ENCODE results near the gene FGF6.

FGF6 gene

DNA sequence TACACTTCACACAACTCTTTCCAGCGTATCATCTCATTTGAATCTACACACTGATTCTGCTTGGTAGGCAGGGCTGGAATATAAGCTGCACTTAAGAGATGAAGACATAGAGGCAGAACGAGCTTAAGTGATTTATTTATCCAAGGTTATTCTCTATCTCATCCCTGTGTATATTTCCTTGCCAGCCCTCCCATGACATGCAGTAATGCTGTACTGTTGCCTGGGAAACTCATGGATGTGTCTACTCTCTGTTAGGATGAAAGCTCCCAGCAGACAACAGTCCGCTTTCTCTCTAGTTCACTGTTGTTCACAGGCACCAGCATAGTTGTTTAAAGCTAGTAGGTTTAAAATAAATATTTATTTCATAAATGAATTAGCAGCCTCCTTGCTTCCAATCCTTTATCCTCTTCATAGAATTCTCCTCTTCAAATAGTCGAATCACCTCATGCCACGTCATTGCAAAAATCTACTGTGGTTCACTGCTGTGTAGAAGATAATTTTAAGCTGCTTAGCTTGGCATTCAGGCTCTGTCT, 25.4 kb downstream of the FGF6 start:
- Histone ChIP-seq H4K20me1 (ENCODE audit: insufficient read depth, low read length) (no peaks in the 10 kb centered on the region), H3K79me2 (ENCODE audit: insufficient read depth, low read length) (no peaks in the 10 kb centered on the region), H3K4me3 (ENCODE audit: low read depth in 1 of 2, low read length in 2 of 2) (no peak overlapping the region), H3K9me3 (ENCODE audit: insufficient read depth, low read length, severe bottlenecking) (no peaks in the 10 kb centered on the region), H3K36me3 (ENCODE audit: insufficient read depth, low read length) (no peaks in the 10 kb centered on the region), H3K27ac (ENCODE audit: low read length) (no peak overlapping the region), H2AFZ (ENCODE audit: low read depth, low read length) (no peak overlapping the region), H3K4me2 (ENCODE audit: insufficient read depth, low read length) (no peak overlapping the region), H3K4me1 (ENCODE audit: insufficient read depth, low read length) (peaks cover 10% of the 10 kb centered on the region), H3K27me3 (ENCODE audit: insufficient read depth, low read length, poor library complexity) (no peaks in the 10 kb centered on the region), H3K9ac (ENCODE audit: low read depth, low read length) (no peak overlapping the region)
- DNase-seq (no peak), ATAC-seq (ENCODE audit: insufficient read depth, low read depth) (no peak)
- TF ChIP-seq, protein P1, sequence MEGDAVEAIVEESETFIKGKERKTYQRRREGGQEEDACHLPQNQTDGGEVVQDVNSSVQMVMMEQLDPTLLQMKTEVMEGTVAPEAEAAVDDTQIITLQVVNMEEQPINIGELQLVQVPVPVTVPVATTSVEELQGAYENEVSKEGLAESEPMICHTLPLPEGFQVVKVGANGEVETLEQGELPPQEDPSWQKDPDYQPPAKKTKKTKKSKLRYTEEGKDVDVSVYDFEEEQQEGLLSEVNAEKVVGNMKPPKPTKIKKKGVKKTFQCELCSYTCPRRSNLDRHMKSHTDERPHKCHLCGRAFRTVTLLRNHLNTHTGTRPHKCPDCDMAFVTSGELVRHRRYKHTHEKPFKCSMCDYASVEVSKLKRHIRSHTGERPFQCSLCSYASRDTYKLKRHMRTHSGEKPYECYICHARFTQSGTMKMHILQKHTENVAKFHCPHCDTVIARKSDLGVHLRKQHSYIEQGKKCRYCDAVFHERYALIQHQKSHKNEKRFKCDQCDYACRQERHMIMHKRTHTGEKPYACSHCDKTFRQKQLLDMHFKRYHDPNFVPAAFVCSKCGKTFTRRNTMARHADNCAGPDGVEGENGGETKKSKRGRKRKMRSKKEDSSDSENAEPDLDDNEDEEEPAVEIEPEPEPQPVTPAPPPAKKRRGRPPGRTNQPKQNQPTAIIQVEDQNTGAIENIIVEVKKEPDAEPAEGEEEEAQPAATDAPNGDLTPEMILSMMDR (IDR thresholded peaks at IDR 0.05; ENCODE audit: borderline replicate concordance, extremely low read depth, low read length, poor library complexity, severe bottlenecking) = no peak
- no peak for TF ChIP-seq EZH2 (IDR thresholded peaks at IDR 0.05; ENCODE audit: borderline replicate concordance, low read depth, low read length, severe bottlenecking)

DNA sequence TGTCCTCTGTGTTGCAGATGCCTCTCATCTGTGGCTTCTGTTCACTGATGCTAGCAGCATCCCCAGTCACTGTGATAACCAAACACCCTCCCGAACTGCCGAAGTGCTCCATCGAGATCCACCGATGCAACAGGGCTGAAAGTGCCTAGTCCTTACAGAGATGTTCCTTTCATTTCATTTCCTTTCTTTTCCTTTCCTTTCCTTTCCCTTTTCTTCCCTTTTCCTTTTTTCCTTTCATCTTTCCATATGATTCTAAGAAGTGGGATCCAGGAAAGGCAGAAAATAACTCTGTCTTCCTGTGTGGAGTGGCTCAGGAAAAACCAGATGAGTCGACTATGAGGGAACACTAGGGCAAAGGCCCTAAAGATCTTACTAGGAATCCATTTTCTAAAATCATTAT, 26.7 kb downstream of the FGF6 start:
- ATAC-seq (ENCODE audit: insufficient read depth, low read depth) = no peak
- H3K4me2 ChIP-seq (ENCODE audit: insufficient read depth, low read length) = no peak overlapping the region
- no peaks in the 10 kb centered on the region for H3K9me3 ChIP-seq (ENCODE audit: insufficient read depth, low read length, severe bottlenecking)
- no peak overlapping the region for H3K4me3 ChIP-seq (ENCODE audit: low read depth in 1 of 2, low read length in 2 of 2)
- H3K9ac ChIP-seq (ENCODE audit: low read depth, low read length) = no peak overlapping the region
- H3K36me3 ChIP-seq (ENCODE audit: insufficient read depth, low read length) = no peaks in the 10 kb centered on the region
- no peak for DNase-seq
- TF ChIP-seq, protein P1 (IDR thresholded peaks at IDR 0.05; ENCODE audit: borderline replicate concordance, extremely low read depth, low read length, poor library complexity, severe bottlenecking) = no peak
- no peak for TF ChIP-seq EZH2 (IDR thresholded peaks at IDR 0.05; ENCODE audit: borderline replicate concordance, low read depth, low read length, severe bottlenecking)
- no peak overlapping the region for H3K27ac ChIP-seq (ENCODE audit: low read length)
- H3K4me1 ChIP-seq (ENCODE audit: insufficient read depth, low read length) = peaks cover 23% of the 10 kb centered on the region
- no peaks in the 10 kb centered on the region for H3K79me2 ChIP-seq (ENCODE audit: insufficient read depth, low read length)
- H2AFZ ChIP-seq (ENCODE audit: low read depth, low read length) = no peak overlapping the region
- H3K27me3 ChIP-seq (ENCODE audit: insufficient read depth, low read length, poor library complexity) = no peaks in the 10 kb centered on the region
- no peaks in the 10 kb centered on the region for H4K20me1 ChIP-seq (ENCODE audit: insufficient read depth, low read length)

DNA sequence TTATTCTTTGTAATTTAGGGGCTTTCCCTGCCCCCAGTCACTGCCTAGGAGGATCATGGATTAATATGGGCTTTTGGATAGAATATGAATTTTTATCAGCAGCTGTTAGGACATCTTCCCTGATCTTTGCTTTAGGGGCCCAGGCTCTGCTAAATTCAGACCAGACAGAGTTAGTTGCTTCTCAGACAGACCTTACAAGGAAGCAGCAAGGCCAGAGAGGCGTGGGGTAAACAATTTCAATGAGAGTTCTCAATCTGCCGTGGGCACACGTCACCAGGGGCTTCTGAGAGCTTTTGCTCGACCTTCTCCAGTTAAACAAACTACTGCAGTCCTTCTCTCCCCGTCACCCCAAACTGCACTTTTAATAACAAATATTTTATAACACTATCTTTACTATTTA, 27.7 kb downstream of the FGF6 start:
- Histone ChIP-seq H3K4me2 (ENCODE audit: insufficient read depth, low read length) (no peak overlapping the region), H2AFZ (ENCODE audit: low read depth, low read length) (no peak overlapping the region), H3K36me3 (ENCODE audit: insufficient read depth, low read length) (no peaks in the 10 kb centered on the region), H3K4me3 (ENCODE audit: low read depth in 1 of 2, low read length in 2 of 2) (no peak overlapping the region), H3K9ac (ENCODE audit: low read depth, low read length) (no peak overlapping the region), H3K27me3 (ENCODE audit: insufficient read depth, low read length, poor library complexity) (no peaks in the 10 kb centered on the region), H4K20me1 (ENCODE audit: insufficient read depth, low read length) (no peaks in the 10 kb centered on the region), H3K9me3 (ENCODE audit: insufficient read depth, low read length, severe bottlenecking) (no peaks in the 10 kb centered on the region), H3K27ac (ENCODE audit: low read length) (no peak overlapping the region), H3K4me1 (ENCODE audit: insufficient read depth, low read length) (peaks cover 23% of the 10 kb centered on the region), H3K79me2 (ENCODE audit: insufficient read depth, low read length) (no peaks in the 10 kb centered on the region)
- ATAC-seq (ENCODE audit: insufficient read depth, low read depth) (no peak), DNase-seq (no peak)
- TF ChIP-seq, protein P1 (IDR thresholded peaks at IDR 0.05; ENCODE audit: borderline replicate concordance, extremely low read depth, low read length, poor library complexity, severe bottlenecking) = no peak
- TF ChIP-seq EZH2 (IDR thresholded peaks at IDR 0.05; ENCODE audit: borderline replicate concordance, low read depth, low read length, severe bottlenecking) = no peak

DNA sequence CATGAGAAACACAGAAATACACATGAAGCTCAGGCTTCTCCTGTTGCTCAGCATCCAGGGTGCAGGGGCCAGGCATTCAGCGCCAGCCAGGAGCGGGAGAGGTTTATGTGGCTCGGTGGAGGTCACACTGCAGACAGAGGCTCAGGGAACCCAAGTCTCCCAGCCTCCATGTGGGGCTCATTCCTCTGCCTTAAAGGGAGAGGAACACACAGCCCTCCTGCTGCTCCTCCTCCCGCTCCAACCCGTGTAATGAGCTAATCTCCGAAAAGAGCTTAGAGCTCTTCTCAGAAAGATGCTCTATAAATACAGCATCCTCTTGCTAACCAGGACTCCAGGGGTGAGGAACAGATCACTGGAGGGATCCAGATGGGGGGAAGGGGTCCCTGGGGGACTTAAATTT, 28.2 kb downstream of the FGF6 start:
- H3K9ac ChIP-seq (ENCODE audit: low read depth, low read length) = no peak overlapping the region
- TF ChIP-seq EZH2 (IDR thresholded peaks at IDR 0.05; ENCODE audit: borderline replicate concordance, low read depth, low read length, severe bottlenecking) = no peak
- TF ChIP-seq, protein P1 (IDR thresholded peaks at IDR 0.05; ENCODE audit: borderline replicate concordance, extremely low read depth, low read length, poor library complexity, severe bottlenecking) = no peak
- no peak overlapping the region for H2AFZ ChIP-seq (ENCODE audit: low read depth, low read length)
- H3K27me3 ChIP-seq (ENCODE audit: insufficient read depth, low read length, poor library complexity) = no peaks in the 10 kb centered on the region
- no peak overlapping the region for H3K4me2 ChIP-seq (ENCODE audit: insufficient read depth, low read length)
- no peaks in the 10 kb centered on the region for H4K20me1 ChIP-seq (ENCODE audit: insufficient read depth, low read length)
- ATAC-seq (ENCODE audit: insufficient read depth, low read depth) (no peak), DNase-seq (no peak)
- no peaks in the 10 kb centered on the region for H3K9me3 ChIP-seq (ENCODE audit: insufficient read depth, low read length, severe bottlenecking)
- H3K27ac ChIP-seq (ENCODE audit: low read length) = no peak overlapping the region
- no peak overlapping the region for H3K4me3 ChIP-seq (ENCODE audit: low read depth in 1 of 2, low read length in 2 of 2)
- H3K4me1 ChIP-seq (ENCODE audit: insufficient read depth, low read length) = peaks cover 23% of the 10 kb centered on the region
- H3K79me2 ChIP-seq (ENCODE audit: insufficient read depth, low read length) = no peaks in the 10 kb centered on the region
- H3K36me3 ChIP-seq (ENCODE audit: insufficient read depth, low read length) = no peaks in the 10 kb centered on the region

Data from DND-41 (cell line).